Measurements from ENCODE around the gene CACNA1C.

The CACNA1C gene

DNA sequence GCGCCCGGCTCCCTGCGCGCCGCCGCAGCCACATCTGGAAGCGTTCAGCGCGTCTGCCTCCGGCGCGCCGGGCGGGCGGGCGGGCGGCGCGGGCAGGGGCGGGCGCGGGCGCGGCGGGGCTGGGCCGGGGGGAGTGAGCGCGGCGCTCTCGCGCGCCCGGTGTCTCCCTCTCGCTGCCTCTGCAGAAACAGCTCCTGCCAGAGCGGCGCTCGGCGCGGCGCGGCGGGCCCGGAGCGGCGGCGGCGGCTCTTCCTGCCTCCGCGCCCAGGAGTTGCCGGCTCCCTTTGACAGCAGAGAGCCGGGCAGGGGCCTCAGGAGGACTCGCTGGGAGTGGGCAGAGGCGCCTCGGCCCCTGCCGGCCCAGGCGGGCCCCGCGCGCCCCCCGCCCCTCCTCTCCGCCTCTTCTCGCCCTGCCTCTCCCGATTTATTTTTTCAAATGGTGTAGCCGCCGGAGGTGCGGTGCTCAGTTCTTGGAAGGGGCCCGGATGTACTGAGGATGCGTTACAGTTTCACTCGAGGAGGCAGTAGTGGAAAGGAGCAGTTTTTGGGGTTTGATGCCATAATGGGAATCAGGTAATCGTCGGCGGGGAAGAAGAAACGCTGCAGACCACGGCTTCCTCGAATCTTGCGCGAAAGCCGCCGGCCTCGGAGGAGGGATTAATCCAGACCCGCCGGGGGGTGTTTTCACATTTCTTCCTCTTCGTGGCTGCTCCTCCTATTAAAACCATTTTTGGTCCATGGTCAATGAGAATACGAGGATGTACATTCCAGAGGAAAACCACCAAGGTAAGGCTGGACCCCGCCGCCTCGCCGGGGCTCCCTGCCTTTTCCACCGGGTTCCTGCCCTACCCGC is at the start of gene CACNA1C:
Gene CACNA1C, plus strand, starts transcription at position 162 of the 853 bp plus-strand sequence. Its CDS starts 576 bp downstream, at position 738.
- in situ Hi-C loops (cut with MboI; ENCODE audit: low sequenced_read_pairs), result loop anchor here (10.0 kb wide), 1 partner anchor 522 kb away; no protein-coding TSS in a partner anchor

DNA sequence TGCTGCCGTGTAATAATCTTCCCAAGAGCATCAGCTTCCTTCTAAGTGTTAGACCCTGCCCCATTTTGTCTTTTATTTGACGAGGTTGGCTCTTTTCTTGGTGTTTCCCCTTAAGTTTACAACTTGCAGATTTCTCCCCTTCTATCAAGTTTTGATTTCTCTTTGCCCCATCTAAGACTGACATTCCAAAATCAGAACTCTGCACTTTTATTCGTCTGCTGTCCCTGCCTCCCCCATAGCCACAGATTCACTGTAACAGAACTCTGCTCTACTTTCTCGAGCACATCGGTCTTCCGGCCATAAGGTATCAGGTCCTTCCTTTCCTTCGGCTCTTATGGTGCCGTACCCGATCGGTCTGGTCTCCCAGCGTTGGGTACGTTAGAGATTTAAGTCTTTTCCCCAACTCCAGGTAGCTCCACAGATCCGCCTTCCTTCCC is 49.1 kb upstream of the CACNA1C start:
- in situ Hi-C loops (cut with MboI; ENCODE audit: low sequenced_read_pairs), result no loop called here

DNA sequence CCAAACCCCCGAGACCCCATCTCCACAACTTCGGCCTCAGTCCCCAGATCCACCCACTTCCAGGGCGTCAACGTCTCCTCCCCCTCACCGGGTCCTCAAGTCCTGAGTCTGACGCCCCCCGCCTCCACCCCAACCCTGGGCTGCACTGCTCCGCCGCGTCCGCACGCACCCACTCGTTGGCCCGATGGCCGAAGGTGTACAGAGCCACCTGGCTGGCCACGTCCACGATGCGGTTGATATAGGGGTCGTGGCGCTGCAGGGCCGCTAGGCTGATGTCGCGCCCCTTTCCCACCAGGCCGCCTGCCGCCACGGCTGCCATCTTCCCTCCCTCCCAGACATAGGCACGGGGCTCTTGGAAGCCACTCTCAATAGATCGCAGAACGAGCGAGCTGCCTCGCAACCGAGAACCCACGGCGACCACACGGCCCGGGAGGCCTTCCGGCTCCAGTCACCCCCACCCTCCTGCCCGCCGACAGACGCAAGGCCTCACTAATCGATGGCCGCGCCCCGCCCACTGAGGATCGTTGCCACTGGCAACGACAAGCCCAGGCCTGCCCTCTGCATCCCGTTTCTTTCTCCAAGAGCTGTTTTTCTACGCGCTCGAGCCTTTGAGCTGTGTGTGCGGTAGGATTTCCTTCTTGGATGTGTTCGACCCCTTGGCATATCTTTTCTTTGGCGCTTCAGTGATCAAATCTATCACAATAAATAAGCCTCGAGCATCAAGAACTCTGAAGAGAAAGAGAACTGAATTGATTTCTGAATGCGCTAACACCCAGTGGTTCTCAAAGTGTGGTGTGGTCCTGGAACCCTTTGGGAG is 48.5 kb upstream of the CACNA1C start, which contains the start of gene DCP1B:
Gene DCP1B, minus strand, starts transcription at position 345 of the 817 bp plus-strand sequence. Its CDS starts 26 bp downstream, at position 319.
- in situ Hi-C loops (cut with MboI; ENCODE audit: low sequenced_read_pairs), result no loop called here

DNA sequence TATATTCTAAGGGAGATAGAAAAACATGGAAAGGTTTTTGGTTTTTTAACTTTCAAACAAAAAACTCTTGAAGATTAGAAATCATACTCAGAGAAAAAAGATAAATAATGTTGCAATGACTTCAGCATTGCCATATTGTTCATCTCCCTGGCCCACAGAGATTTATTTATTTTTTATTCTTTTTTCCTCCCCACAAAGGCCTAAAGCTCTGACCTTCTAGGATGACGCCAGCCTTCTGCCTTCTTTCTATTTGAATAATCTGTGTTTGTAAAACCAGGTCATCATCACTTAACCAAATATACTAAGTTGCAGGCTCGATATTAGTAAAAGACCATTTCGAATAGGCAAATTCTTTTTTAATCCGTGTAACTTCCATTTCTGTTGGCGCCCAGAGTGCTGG is 44.1 kb upstream of the CACNA1C start:
- in situ Hi-C loops (cut with MboI; ENCODE audit: low sequenced_read_pairs), result no loop called here

DNA sequence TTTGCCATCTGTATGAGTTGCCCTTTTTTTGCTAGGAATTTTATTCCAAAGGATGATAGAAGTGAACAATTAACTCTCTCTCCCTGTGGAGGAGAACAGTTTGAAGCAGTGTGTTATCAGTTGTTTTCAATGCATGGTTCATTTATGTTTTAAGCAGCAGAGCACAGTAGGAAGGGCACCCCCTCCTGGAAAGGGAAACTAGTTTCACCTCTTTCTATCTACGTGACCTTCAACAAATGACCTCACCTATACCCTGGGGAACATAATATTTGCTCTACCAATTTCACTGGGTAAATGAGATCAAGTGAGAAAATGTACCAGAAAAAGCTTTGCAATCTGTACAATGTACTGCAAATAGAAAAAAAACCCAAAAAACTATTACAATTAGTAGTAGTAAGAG is 43.2 kb upstream of the CACNA1C start:
- in situ Hi-C loops (cut with MboI; ENCODE audit: low sequenced_read_pairs), result no loop called here

GRCh38 chr12:2011643-2012607 is 40.9 kb upstream of the CACNA1C start:
- in situ Hi-C loops (cut with MboI; ENCODE audit: low sequenced_read_pairs), result no loop called here

GRCh38 chr12:2013086-2013485 is 39.7 kb upstream of the CACNA1C start:
- in situ Hi-C loops (cut with MboI; ENCODE audit: low sequenced_read_pairs), result no loop called here

GRCh38 chr12:2013527-2014223 is 39.1 kb upstream of the CACNA1C start:
- in situ Hi-C loops (cut with MboI; ENCODE audit: low sequenced_read_pairs), result no loop called here

DNA sequence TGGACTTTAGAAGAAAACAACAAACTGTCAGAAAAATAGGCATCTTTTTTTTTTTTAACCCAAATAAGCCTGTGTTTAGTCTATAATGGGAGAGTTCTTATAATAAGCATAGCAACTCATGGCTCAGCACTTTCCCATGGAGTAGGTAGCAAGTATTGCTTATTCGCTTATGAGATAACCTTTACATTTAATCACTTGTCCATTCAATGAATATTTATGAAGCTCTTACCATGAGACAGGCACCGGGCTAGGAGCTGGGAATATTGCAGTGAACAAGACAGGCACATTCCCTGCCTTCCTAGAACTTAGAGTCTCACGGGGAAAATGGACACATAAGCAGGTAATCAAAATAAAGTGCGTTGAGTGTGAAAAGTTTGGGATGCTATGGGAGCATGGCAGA is 38.6 kb upstream of the CACNA1C start:
- in situ Hi-C loops (cut with MboI; ENCODE audit: low sequenced_read_pairs), result no loop called here

- in situ Hi-C loops (cut with MboI; ENCODE audit: low sequenced_read_pairs), result no loop called here
These were observed 35.8 kb upstream of the CACNA1C start for GRCh38 chr12:2016862-2017545.

DNA sequence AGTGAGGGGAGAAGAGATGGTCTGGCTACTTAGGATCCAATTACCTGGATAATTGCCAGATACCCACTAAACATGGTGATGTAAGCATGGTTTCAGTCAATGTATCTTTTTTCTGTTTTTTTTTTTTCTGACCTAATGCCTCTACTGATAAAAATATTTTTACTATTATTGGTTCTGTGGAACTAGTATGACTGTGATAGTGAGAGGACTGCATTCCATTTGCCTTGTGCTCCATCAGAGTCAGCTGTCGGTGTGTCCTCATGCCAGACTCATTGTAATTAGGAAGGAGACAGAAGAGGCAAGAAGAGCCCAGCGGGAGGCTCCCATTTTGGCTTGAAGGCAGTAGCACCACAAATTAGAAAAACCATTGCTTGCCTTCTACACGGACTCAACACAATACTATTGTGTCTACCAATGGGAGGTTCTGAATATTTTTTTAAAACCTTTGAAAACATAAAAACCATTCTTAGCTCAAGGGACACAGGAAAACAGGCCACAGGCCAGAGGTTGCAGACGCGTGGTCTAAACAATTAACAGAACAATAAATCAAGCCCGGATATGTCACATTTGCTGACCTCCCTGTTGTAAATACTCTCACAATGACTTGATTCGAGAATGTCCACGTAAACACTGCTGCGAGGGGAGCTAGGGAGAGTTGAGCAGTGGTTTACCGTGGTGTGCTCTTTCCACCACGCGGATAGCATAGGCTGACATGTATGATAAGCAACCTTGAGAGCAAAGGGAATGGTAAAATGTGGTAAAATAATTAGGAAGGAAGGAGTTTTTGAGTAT is 35.0 kb upstream of the CACNA1C start:
- in situ Hi-C loops (cut with MboI; ENCODE audit: low sequenced_read_pairs), result no loop called here

- in situ Hi-C loops (cut with MboI; ENCODE audit: low sequenced_read_pairs), result no loop called here
These were observed 34.4 kb upstream of the CACNA1C start for GRCh38 chr12:2018391-2018790.

DNA sequence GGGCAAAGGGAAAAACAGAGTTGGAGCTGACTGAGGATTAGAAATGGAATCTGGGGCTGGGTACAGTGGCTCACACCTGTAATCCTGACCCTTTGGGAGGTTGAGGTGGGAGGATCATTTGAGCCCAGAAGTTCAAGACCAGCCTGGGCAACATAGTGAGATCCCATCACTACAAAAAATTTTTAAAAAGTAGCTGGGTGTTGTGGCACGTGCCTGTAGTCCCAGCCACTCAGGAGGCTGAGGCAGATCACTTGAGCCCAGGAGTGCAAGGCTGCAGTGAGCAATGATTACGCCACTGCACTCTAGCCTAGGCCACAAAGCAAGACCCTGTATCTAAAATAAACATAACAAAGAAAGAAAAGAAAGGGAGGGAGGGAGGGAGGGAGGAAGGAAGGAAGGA is 33.7 kb upstream of the CACNA1C start:
- in situ Hi-C loops (cut with MboI; ENCODE audit: low sequenced_read_pairs), result no loop called here

DNA sequence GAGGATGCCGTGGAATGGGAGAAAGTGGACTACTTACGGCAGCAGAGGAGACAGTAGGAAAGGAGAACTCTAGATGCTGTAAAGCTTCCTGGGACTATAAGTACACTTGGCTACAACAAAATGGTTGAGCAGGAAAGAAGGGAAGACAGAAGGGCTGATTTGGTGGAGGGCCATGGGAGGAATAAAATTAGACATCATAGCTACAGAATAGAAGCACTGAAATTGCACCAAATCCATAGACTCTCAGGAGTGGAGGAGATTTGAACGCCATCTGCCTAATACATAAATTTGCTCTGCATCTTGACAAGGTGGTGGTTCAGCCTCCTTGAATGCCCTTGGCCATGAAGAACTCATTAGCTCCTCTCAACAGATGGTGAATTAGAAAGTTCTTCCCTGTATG is 32.3 kb upstream of the CACNA1C start:
- in situ Hi-C loops (cut with MboI; ENCODE audit: low sequenced_read_pairs), result no loop called here

GRCh38 chr12:2023365-2023764 is 29.4 kb upstream of the CACNA1C start:
- in situ Hi-C loops (cut with MboI; ENCODE audit: low sequenced_read_pairs), result no loop called here

- in situ Hi-C loops (cut with MboI; ENCODE audit: low sequenced_read_pairs), result no loop called here
These were observed 25.4 kb upstream of the CACNA1C start for GRCh38 chr12:2027351-2027750.

DNA sequence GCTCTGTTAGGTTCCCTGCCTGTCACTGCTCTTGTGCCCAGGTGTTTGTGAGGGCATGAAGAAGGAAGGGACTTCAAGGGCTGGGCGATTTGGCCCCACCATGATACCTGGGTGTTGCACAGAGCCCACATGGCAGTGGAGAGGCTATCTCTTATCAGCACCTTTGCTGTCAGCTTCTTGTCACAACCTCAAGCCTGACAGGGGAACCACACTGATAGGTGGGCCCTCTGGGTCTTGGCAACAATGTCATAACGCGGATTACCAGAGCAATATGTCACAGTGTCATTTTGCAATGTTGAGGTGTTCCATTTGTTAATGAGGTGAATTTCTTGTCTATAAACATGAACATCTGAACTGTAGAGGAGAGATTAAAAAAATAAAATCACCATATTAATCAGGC is 22.9 kb upstream of the CACNA1C start:
- in situ Hi-C loops (cut with MboI; ENCODE audit: low sequenced_read_pairs), result no loop called here

GRCh38 chr12:2032506-2032905 is 20.3 kb upstream of the CACNA1C start:
- in situ Hi-C loops (cut with MboI; ENCODE audit: low sequenced_read_pairs), result no loop called here

All from HL-60/S4 treated with retinoic acid at 250 ng/mL for 4 days and 3 days (cell line).